ENCODE results near the gene SPAG6. TPM values are rescaled to one million over a fixed set of nuclear protein-coding genes. Genes with fewer than 3 reads are reported as not detected.
"Not testable (repeated sequence)": the region's sequence is repeated elsewhere in the genome, so short reads cannot be mapped to it uniquely, and the experiment has no call there.

The SPAG6 gene
- polyA plus RNA-seq, 3 donors: 0.11 to 0.13 TPM; not detected in 1

- Histone ChIP-seq H3K9me3 (replicated peaks in 1 of 2; ENCODE audit: control insufficient read depth in 1 of 2, insufficient read depth in 1 of 2, low read length in 2 of 2) (no peaks in the 10 kb centered on the region), H2AFZ (ENCODE audit: insufficient read depth, low read depth, low read length, poor library complexity, severe bottlenecking) (no peak overlapping the region), H3K27ac (ENCODE audit: low read depth in 1 of 2, low read length in 2 of 2) (no peak overlapping the region), H4K20me1 (ENCODE audit: insufficient read depth, low read length) (no peaks in the 10 kb centered on the region), H3K4me2 (replicated peaks; ENCODE audit: extremely low read depth, low read length, poor library complexity, severe bottlenecking) (no peak overlapping the region), H3K27me3 (ENCODE audit: control insufficient read depth in 2 of 2, insufficient read depth in 2 of 2, low read length in 2 of 2) (peaks cover 14 to 33% of the 10 kb centered on the region in 2 donors), H3K9ac (ENCODE audit: insufficient read depth, low read length, poor library complexity, severe bottlenecking) (no peak overlapping the region), H3K79me2 (ENCODE audit: insufficient read depth, low read length) (no peaks in the 10 kb centered on the region), H3K36me3 (replicated peaks in 1 of 2; ENCODE audit: control insufficient read depth in 1 of 2, insufficient read depth in 2 of 2, low read length in 2 of 2) (no peaks in the 10 kb centered on the region), H3K4me1 (ENCODE audit: control insufficient read depth in 1 of 2, insufficient read depth in 2 of 2, low read length in 2 of 2) (no peaks in the 10 kb centered on the region), H3K4me3 (replicated peaks in 1 of 3; ENCODE audit: low read depth in 2 of 3, low read length in 3 of 3) (no peak overlapping the region)
- H3K9me3 Mint-ChIP-seq: peaks cover 0 to 3% (median 2%) of the 10 kb centered on the region in 7 donors
- WGBS (ENCODE audit: insufficient coverage): 96% methylated on average over 2 of the region's 5 CpGs
- H3K4me1 Mint-ChIP-seq: peaks cover 2% of the 10 kb centered on the region
- peaks cover 21 to 28% (median 22%) of the 10 kb centered on the region in 3 donors for H3K27me3 Mint-ChIP-seq (ENCODE audit: low read depth in 3 of 3)
- no peak for DNase-seq
- intact Hi-C loops (cut with micrococcal nuclease): no loop called here
- TF ChIP-seq CTCF (IDR thresholded peaks at IDR 0.05): no peak
- no peak overlapping the region for H3K4me3 Mint-ChIP-seq
- no peak overlapping the region for H3K27ac Mint-ChIP-seq
- peaks cover 0 to 3% of the 10 kb centered on the region in 2 donors for H3K36me3 Mint-ChIP-seq
These were observed 5.9 kb downstream of the SPAG6 start for GRCh38 chr10:22351131-22351703.

GRCh38 chr10:22356324-22356873 lies 11.1 kb downstream of the SPAG6 start:
- H3K4me3 Mint-ChIP-seq: no peak overlapping the region

GRCh38 chr10:22357770-22358169 lies 12.5 kb downstream of the SPAG6 start:
- H4K20me1 ChIP-seq (ENCODE audit: insufficient read depth, low read length); H3K27me3 Mint-ChIP-seq (ENCODE audit: low read depth in 3 of 3); H3K9ac ChIP-seq (ENCODE audit: insufficient read depth, low read length, poor library complexity, severe bottlenecking); H3K4me3 Mint-ChIP-seq; DNase-seq; H3K27me3 ChIP-seq (ENCODE audit: control insufficient read depth in 2 of 2, insufficient read depth in 2 of 2, low read length in 2 of 2); H3K4me1 Mint-ChIP-seq; intact Hi-C loops (cut with micrococcal nuclease); H3K36me3 ChIP-seq (replicated peaks in 1 of 2; ENCODE audit: control insufficient read depth in 1 of 2, insufficient read depth in 2 of 2, low read length in 2 of 2); H3K4me3 ChIP-seq (replicated peaks in 1 of 3; ENCODE audit: low read depth in 2 of 3, low read length in 3 of 3); H3K36me3 Mint-ChIP-seq; H3K4me1 ChIP-seq (ENCODE audit: control insufficient read depth in 1 of 2, insufficient read depth in 2 of 2, low read length in 2 of 2); H2AFZ ChIP-seq (ENCODE audit: insufficient read depth, low read depth, low read length, poor library complexity, severe bottlenecking); H3K79me2 ChIP-seq (ENCODE audit: insufficient read depth, low read length); H3K9me3 Mint-ChIP-seq; H3K27ac ChIP-seq (ENCODE audit: low read depth in 1 of 2, low read length in 2 of 2); H3K27ac Mint-ChIP-seq; H3K9me3 ChIP-seq (replicated peaks in 1 of 2; ENCODE audit: control insufficient read depth in 1 of 2, insufficient read depth in 1 of 2, low read length in 2 of 2); H3K4me2 ChIP-seq (replicated peaks; ENCODE audit: extremely low read depth, low read length, poor library complexity, severe bottlenecking): not testable (repeated sequence)
- no CpG with 5 or more reads among the region's 4 CpGs for WGBS (ENCODE audit: insufficient coverage)

More at GRCh38 chr10:22356324-22356873, 11.1 kb downstream of the SPAG6 start:
- Mint-ChIP-seq H3K27me3 (ENCODE audit: low read depth in 3 of 3) (peaks cover 0 to 6% (median 3%) of the 10 kb centered on the region in 3 donors), H3K4me1 (no peaks in the 10 kb centered on the region), H3K36me3 (no peaks in the 10 kb centered on the region), H3K9me3 (no peaks in the 10 kb centered on the region), H3K27ac (no peak overlapping the region)
- intact Hi-C loops (cut with micrococcal nuclease): no loop called here
- no peaks in the 10 kb centered on the region for H3K9me3 ChIP-seq (replicated peaks in 1 of 2; ENCODE audit: control insufficient read depth in 1 of 2, insufficient read depth in 1 of 2, low read length in 2 of 2)
- no peaks in the 10 kb centered on the region for H3K79me2 ChIP-seq (ENCODE audit: insufficient read depth, low read length)
- no peak overlapping the region for H3K9ac ChIP-seq (ENCODE audit: insufficient read depth, low read length, poor library complexity, severe bottlenecking)
- no peak overlapping the region for H3K4me2 ChIP-seq (replicated peaks; ENCODE audit: extremely low read depth, low read length, poor library complexity, severe bottlenecking)
- no peaks in the 10 kb centered on the region for H3K27me3 ChIP-seq (ENCODE audit: control insufficient read depth in 2 of 2, insufficient read depth in 2 of 2, low read length in 2 of 2)
- no peak for TF ChIP-seq CTCF (IDR thresholded peaks at IDR 0.05)
- H3K27ac ChIP-seq (ENCODE audit: low read depth in 1 of 2, low read length in 2 of 2): no peak overlapping the region
- no peaks in the 10 kb centered on the region for H4K20me1 ChIP-seq (ENCODE audit: insufficient read depth, low read length)
- DNase-seq: no peak
- no peaks in the 10 kb centered on the region for H3K36me3 ChIP-seq (replicated peaks in 1 of 2; ENCODE audit: control insufficient read depth in 1 of 2, insufficient read depth in 2 of 2, low read length in 2 of 2)
- H3K4me3 ChIP-seq (replicated peaks in 1 of 3; ENCODE audit: low read depth in 2 of 3, low read length in 3 of 3): no peak overlapping the region
- H2AFZ ChIP-seq (ENCODE audit: insufficient read depth, low read depth, low read length, poor library complexity, severe bottlenecking): no peak overlapping the region
- WGBS (ENCODE audit: insufficient coverage): 100% methylated on average over 1 of the region's 4 CpGs
- no peaks in the 10 kb centered on the region for H3K4me1 ChIP-seq (ENCODE audit: control insufficient read depth in 1 of 2, insufficient read depth in 2 of 2, low read length in 2 of 2)

Data from CD14-positive monocyte (primary cell).